Measurements from ENCODE around the gene SORL1. TPM values are rescaled to one million over a fixed set of nuclear protein-coding genes. Genes with fewer than 3 reads are reported as not detected.

The SORL1 gene
- total RNA-seq, 1 experiment from 2014 or later = 6.1 TPM

DNA sequence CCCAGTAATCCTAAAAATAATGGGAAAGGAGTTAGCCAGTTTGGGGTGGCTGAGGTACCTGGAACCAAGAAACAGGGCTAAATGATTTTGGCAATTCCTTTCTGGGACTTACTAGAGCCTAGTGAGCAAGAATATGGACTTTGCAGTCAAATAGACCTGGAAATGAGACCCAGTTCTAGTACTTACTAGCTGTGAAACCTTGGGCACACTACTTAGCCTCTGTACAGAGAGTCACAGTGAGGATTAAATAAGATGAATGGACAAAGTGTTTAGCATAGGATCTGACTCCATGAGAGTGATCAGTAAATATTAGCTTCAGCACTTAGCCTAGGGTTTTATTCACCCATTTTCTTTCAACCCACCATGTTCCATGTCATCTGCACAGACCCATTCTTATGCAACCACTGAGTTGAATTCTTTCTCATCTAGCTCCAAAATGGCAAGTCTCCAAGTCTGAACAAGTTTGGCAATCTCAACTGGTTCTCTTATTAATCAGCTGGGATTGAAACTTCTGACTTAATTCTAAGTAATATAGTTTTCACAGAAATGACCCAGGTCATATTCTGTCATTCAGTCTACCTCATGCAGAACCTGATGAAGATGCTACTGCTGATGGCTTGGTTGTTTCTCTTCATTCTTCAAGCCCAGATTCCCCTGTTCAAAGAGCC lies 15.0 kb upstream of the SORL1 start:
- Mint-ChIP-seq H3K9me3 (ENCODE audit: low read depth, unreplicated experiment) (no peaks in the 10 kb centered on the region), H3K4me1 (ENCODE audit: low read depth, unreplicated experiment) (no peaks in the 10 kb centered on the region), H3K36me3 (ENCODE audit: insufficient read depth, unreplicated experiment) (no peaks in the 10 kb centered on the region), H3K27me3 (ENCODE audit: unreplicated experiment) (peaks cover 30% of the 10 kb centered on the region), H3K4me3 (ENCODE audit: low read depth, unreplicated experiment) (no peak overlapping the region), H3K27ac (ENCODE audit: unreplicated experiment) (no peak overlapping the region)
- TF ChIP-seq, protein P1, sequence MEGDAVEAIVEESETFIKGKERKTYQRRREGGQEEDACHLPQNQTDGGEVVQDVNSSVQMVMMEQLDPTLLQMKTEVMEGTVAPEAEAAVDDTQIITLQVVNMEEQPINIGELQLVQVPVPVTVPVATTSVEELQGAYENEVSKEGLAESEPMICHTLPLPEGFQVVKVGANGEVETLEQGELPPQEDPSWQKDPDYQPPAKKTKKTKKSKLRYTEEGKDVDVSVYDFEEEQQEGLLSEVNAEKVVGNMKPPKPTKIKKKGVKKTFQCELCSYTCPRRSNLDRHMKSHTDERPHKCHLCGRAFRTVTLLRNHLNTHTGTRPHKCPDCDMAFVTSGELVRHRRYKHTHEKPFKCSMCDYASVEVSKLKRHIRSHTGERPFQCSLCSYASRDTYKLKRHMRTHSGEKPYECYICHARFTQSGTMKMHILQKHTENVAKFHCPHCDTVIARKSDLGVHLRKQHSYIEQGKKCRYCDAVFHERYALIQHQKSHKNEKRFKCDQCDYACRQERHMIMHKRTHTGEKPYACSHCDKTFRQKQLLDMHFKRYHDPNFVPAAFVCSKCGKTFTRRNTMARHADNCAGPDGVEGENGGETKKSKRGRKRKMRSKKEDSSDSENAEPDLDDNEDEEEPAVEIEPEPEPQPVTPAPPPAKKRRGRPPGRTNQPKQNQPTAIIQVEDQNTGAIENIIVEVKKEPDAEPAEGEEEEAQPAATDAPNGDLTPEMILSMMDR (IDR thresholded peaks at IDR 0.05; ENCODE audit: unreplicated experiment) = no peak
- no peak for DNase-seq
- no TSS peak for BruUV-seq (replicated peaks)
- CTCF ChIA-PET = no interaction called here
- intact Hi-C loops (cut with micrococcal nuclease; ENCODE audit: unreplicated experiment) = no loop called here

DNA sequence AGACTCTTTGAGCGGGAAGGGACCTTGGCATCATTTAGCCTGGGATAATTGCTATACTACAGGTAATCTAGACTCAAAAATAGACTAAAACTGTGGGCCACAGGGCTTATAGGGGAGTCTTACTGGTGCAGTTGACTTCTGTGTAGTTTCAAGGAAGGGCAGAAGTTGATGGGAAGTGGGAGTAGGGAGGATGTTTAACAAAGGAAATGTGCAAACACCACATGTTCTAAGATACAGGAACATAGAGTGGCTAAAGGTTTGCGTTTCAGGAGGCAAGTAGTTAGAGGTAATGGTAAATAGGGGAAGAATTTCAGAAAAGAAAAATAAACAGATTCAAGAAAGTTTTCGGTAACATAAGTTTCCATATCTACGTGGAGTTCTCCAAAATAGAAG lies 14.4 kb upstream of the SORL1 start:
- no peak for DNase-seq
- no peaks in the 10 kb centered on the region for H3K9me3 Mint-ChIP-seq (ENCODE audit: low read depth, unreplicated experiment)
- no TSS peak for BruUV-seq (replicated peaks)
- peaks cover 28% of the 10 kb centered on the region for H3K27me3 Mint-ChIP-seq (ENCODE audit: unreplicated experiment)
- intact Hi-C loops (cut with micrococcal nuclease; ENCODE audit: unreplicated experiment) = no loop called here
- H3K27ac Mint-ChIP-seq (ENCODE audit: unreplicated experiment) = no peak overlapping the region
- H3K4me1 Mint-ChIP-seq (ENCODE audit: low read depth, unreplicated experiment) = no peaks in the 10 kb centered on the region
- CTCF ChIA-PET = no interaction called here
- TF ChIP-seq, protein P1 (IDR thresholded peaks at IDR 0.05; ENCODE audit: unreplicated experiment) = no peak
- H3K4me3 Mint-ChIP-seq (ENCODE audit: low read depth, unreplicated experiment) = no peak overlapping the region
- no peaks in the 10 kb centered on the region for H3K36me3 Mint-ChIP-seq (ENCODE audit: insufficient read depth, unreplicated experiment)

DNA sequence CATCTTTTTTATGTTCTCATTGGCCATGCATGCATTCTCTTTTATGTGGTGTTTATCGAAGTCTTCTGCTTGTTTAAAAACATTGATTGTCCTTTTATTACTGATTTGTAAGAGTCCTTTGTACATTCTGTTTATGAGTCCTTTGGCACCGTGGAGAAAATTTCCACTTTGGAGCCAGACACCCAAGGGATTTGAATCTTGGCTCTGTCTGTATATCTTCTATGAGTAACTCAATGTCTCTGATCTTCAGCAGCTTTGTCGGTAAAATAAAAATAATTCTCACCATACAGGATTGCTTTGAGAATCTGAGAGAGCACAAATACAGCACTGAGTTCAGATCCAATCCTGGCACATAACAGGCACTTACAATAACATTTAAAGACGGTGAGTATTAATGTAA lies 12.8 kb upstream of the SORL1 start:
- no peak overlapping the region for H3K27ac Mint-ChIP-seq (ENCODE audit: unreplicated experiment)
- BruUV-seq (replicated peaks) = no TSS peak
- H3K4me3 Mint-ChIP-seq (ENCODE audit: low read depth, unreplicated experiment) = no peak overlapping the region
- H3K4me1 Mint-ChIP-seq (ENCODE audit: low read depth, unreplicated experiment) = no peaks in the 10 kb centered on the region
- intact Hi-C loops (cut with micrococcal nuclease; ENCODE audit: unreplicated experiment) = no loop called here
- H3K27me3 Mint-ChIP-seq (ENCODE audit: unreplicated experiment) = peaks cover 28% of the 10 kb centered on the region
- no peaks in the 10 kb centered on the region for H3K36me3 Mint-ChIP-seq (ENCODE audit: insufficient read depth, unreplicated experiment)
- no peaks in the 10 kb centered on the region for H3K9me3 Mint-ChIP-seq (ENCODE audit: low read depth, unreplicated experiment)
- DNase-seq = no peak
- CTCF ChIA-PET = no interaction called here
- TF ChIP-seq, protein P1 (IDR thresholded peaks at IDR 0.05; ENCODE audit: unreplicated experiment) = no peak

DNA sequence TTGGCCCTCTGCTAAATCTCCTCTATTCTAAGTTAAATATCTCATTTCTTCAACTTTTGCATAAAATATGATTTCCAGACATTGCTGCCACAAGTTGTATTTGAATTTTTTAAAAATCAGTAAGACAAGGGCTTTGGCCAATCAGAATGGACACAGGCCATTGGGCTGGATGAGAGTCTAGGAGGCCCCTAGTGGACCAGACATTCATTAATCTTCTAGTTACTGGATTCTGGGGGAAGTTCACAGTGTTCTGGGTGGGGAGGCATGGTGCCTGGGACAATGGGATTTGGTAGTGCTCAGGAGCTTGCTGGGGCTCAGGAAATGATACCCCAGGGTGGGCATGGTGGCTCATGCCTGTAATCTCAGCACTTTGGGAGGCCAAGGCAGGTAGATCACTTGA lies 12.4 kb upstream of the SORL1 start:
- H3K27ac Mint-ChIP-seq (ENCODE audit: unreplicated experiment) = no peak overlapping the region
- TF ChIP-seq, protein P1 (IDR thresholded peaks at IDR 0.05; ENCODE audit: unreplicated experiment) = no peak
- H3K4me1 Mint-ChIP-seq (ENCODE audit: low read depth, unreplicated experiment) = no peaks in the 10 kb centered on the region
- no TSS peak for BruUV-seq (replicated peaks)
- no peaks in the 10 kb centered on the region for H3K9me3 Mint-ChIP-seq (ENCODE audit: low read depth, unreplicated experiment)
- no peak for DNase-seq
- intact Hi-C loops (cut with micrococcal nuclease; ENCODE audit: unreplicated experiment) = no loop called here
- H3K27me3 Mint-ChIP-seq (ENCODE audit: unreplicated experiment) = peaks cover 25% of the 10 kb centered on the region
- no peak overlapping the region for H3K4me3 Mint-ChIP-seq (ENCODE audit: low read depth, unreplicated experiment)
- CTCF ChIA-PET = no interaction called here
- H3K36me3 Mint-ChIP-seq (ENCODE audit: insufficient read depth, unreplicated experiment) = no peaks in the 10 kb centered on the region

Data from Calu3 (cell line).